Measurements from ENCODE around the gene WWOX. TPM values are rescaled to one million over a fixed set of nuclear protein-coding genes. Genes with fewer than 3 reads are reported as not detected.

The WWOX gene
- total and polyA plus RNA-seq, 2 of the 4 experiments (the other 2 are of a cell fraction) = 2.7 to 5.4 TPM

DNA sequence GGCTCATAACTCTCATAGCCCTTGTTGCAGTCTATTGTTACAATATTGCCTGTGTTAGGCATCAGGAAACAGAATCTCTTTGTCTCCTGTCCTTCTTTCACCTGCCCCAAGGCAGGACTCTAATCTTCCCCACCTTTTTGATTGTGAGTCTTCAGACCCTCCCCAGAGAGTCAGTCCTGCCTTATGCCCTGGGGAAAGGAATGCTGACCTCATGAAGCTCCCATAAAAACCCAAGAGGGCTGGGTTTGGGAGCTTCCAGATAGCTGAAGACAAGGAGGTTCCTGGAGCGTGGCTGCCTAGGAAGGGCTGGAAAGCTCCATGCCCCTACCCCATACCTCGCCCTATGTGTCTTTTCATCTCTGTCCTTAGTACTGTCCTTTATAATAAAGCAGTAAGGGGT is 688.8 kb downstream of the WWOX start:
- H3K9me3 ChIP-seq (ENCODE audit: control insufficient read depth, insufficient read depth, low read length) = peaks cover 20% of the 10 kb centered on the region
- H3K4ac ChIP-seq (ENCODE audit: low read depth, low read length) = no peak overlapping the region
- TF ChIP-seq RAD21 (IDR thresholded peaks at IDR 0.05; ENCODE audit: low read length) (no peak), RFX5 (IDR thresholded peaks at IDR 0.05; ENCODE audit: low read depth, low read length) (no peak), CEBPB (IDR thresholded peaks at IDR 0.05; ENCODE audit: low read depth, low read length) (no peak), POLR2A (IDR thresholded peaks at IDR 0.05; ENCODE audit: low read depth, low read length) (no peak)
- in situ Hi-C loops (cut with MboI; ENCODE audit: low sequenced_read_pairs) = no loop called here
- no peak overlapping the region for H2AK9ac ChIP-seq (replicated peaks; ENCODE audit: low read depth, low read length, poor library complexity)
- H3K27ac ChIP-seq (ENCODE audit: insufficient read depth, low read length) = no peak overlapping the region
- H4K20me1 ChIP-seq (ENCODE audit: insufficient read depth, low read length) = no peaks in the 10 kb centered on the region
- no peak overlapping the region for H2BK120ac ChIP-seq (ENCODE audit: low read depth, low read length)
- intact Hi-C loops (cut with micrococcal nuclease) = no loop called here
- no peak overlapping the region for H4K5ac ChIP-seq (ENCODE audit: low read depth, low read length)
- no peak overlapping the region for H3K23ac ChIP-seq (ENCODE audit: low read depth, low read length)
- H4K91ac ChIP-seq (ENCODE audit: insufficient read depth, low read depth, low read length) = no peak overlapping the region
- H3K4me1 ChIP-seq (ENCODE audit: control insufficient read depth, insufficient read depth, low read length) = no peaks in the 10 kb centered on the region
- POLR2A ChIA-PET (ENCODE audit: unreplicated experiment) = no interaction called here
- CTCF ChIA-PET = no interaction called here
- BruUV-seq (replicated peaks) = no TSS peak
- no peaks in the 10 kb centered on the region for H3K9me1 ChIP-seq (ENCODE audit: insufficient read depth, low read length)
- no peak overlapping the region for H3K14ac ChIP-seq (replicated peaks; ENCODE audit: low read depth, low read length)
- H3K79me1 ChIP-seq (ENCODE audit: low read depth in 1 of 2, low read length in 2 of 2) = no peaks in the 10 kb centered on the region
- WGBS, 2 experiments (ENCODE audit: extremely low coverage in 2 of 2, insufficient read length in 1 of 2) = no CpG with 5 or more reads among the region's 2 CpGs
- no peak overlapping the region for H2AK5ac ChIP-seq (ENCODE audit: low read depth, low read length)
- H3K4me2 ChIP-seq (ENCODE audit: low read depth, low read length) = no peak overlapping the region
- no peak overlapping the region for H2AFZ ChIP-seq (replicated peaks; ENCODE audit: low read length, poor library complexity)
- no peak overlapping the region for H2BK20ac ChIP-seq (ENCODE audit: low read depth, low read length)
- no peak overlapping the region for H2BK15ac ChIP-seq (ENCODE audit: low read depth, low read length)
- dilution Hi-C loops (cut with HindIII; ENCODE audit: low sequenced_read_pairs, unreplicated experiment) = no loop called here
- H3K56ac ChIP-seq (ENCODE audit: extremely low read depth, insufficient read depth, low read length) = no peak overlapping the region
- DNase-seq (no peak), ATAC-seq (ENCODE audit: low read depth) (no peak)
- no peak overlapping the region for H3K9ac ChIP-seq (ENCODE audit: low read depth, low read length)
- H3K4me3 ChIP-seq (ENCODE audit: insufficient read depth, low read depth, low read length) = no peak overlapping the region
- H3K27me3 ChIP-seq (ENCODE audit: control insufficient read depth, insufficient read depth, low read length) = no peaks in the 10 kb centered on the region
- no peak overlapping the region for H2BK5ac ChIP-seq (ENCODE audit: low read depth, low read length, poor library complexity, severe bottlenecking)
- H4K8ac ChIP-seq (ENCODE audit: low read depth in 2 of 2, low read length in 2 of 2) = no peak overlapping the region
- H3K18ac ChIP-seq (ENCODE audit: low read depth, low read length) = no peak overlapping the region
- H3K36me3 ChIP-seq (ENCODE audit: control insufficient read depth, insufficient read depth, low read length) = no peaks in the 10 kb centered on the region
